HG03432 (cell line): ENCODE data around the gene GLIPR1L2.
"Not testable (repeated sequence)": the region's sequence is repeated elsewhere in the genome, so short reads cannot be mapped to it uniquely, and the experiment has no call there.

Experiments used
- ATAC-seq: cut with Tn5 transposase; IDR thresholded peaks from one replicate; pipeline ENCODE4 v1.9.1; 2021; ENCODE audit warnings: mild to moderate bottlenecking, moderate library complexity; ENCODE audit not compliant: unreplicated experiment

GLIPR1L2 gene

GRCh38 chr12:75390899-75391538 is at the start of gene GLIPR1L2:
GLIPR1L2 (plus strand) TSS chr12:75391089; CDS start chr12:75391117, 28 bp downstream.
- peak; percentile 97 for ATAC-seq

DNA sequence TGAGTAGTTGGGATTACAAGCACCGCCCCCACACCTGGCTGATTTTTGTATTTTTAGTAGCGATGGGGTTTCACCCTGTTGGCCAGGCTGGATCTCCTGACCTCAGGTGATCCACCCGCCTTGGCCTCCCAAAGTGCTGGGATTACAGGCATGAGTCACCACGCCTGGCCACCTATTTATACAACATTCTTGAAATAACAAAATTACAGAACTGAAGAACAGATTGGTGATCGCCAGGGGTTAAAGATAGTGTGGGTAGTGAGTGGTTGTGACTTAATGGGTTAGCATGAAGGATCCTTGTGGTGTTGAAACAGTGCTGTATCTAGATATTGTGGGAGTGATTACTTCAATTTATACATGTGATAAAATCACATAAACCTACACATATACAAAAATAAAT is 49.0 kb upstream of the GLIPR1L2 start:
- ATAC-seq = no peak

DNA sequence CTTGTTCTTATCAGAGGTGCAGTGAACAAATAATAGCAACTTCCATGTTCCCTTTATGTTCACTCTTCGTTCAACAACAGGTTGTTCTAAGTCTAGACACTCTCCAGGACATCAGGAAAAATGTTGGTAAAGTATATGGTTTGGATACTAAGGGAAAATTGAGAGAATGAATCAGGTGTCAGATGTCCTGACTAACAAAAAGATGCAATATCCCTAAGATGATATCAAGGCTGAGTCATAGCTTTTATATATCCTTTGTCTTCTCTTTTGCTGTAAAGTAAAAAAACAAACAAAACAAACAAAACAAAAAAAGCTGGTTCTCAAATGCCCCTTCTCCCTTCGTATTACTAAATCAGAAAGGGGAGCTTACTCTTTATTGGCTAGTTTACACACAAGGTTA is 45.4 kb upstream of the GLIPR1L2 start:
- no peak for ATAC-seq

- ATAC-seq = not testable (repeated sequence)
These were observed 44.7 kb upstream of the GLIPR1L2 start for GRCh38 chr12:75346215-75346614.

DNA sequence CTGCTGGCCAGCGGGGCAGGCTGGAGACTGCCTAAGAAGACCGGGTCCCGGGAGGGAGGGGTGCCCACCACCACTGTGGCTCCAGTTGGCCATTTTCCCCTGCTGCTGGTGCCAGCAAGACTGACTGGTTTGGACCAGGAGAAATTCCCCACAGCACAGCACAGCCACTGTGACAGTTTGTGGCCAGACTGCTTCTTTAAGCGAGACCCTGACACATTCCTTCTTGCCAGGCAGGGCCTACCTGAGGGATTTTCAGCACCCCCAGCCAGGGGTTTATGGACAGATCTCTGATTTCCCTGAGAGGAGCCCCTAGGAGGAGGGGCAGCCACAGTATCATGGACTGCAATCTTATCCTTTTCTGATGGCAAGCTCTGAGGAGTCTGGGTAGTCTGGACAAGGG is 40.9 kb upstream of the GLIPR1L2 start:
- ATAC-seq = no peak

- ATAC-seq = no peak
These were observed 40.5 kb upstream of the GLIPR1L2 start for GRCh38 chr12:75350413-75350812.

DNA sequence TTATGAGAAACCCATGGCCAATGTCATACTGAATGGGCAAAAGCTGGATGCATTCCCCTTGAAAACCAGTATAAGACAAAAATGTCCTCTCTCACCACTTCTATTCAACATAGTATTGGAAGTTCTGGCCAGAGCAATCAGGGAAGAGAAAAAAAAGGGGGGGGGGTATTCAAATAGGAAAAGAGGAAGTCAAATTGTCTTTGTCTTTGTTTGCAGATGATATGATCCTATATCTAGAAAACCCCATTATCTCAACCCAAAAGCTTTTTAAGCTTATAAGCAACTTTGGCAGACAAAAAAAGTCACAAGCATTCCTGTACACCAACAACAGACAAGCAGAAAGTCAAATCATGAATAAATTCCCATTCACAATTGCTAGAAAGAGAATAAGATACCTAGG is 36.9 kb upstream of the GLIPR1L2 start:
- ATAC-seq = no peak

DNA sequence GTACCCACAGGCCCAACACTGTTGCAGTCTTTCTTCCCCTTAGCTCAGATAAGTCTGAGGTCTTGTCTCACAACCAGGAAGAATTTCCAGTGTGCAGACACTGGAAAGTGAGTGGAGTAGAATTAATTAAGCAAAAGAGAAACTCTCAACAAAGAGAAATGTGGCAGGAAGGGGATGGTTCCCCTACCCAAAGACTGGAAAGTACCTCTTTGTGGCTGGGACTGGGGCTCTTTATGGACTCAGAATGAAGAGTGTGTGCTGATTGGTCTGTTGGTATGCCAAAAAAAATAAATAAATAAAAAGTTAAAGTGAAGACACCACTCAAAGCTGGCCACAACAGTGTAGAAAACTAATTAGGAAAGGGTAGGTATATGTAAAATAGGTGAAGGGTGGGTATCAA is 30.0 kb upstream of the GLIPR1L2 start:
- peak; percentile 49 for ATAC-seq

GRCh38 chr12:75361408-75361807 is 29.5 kb upstream of the GLIPR1L2 start:
- ATAC-seq = no peak

DNA sequence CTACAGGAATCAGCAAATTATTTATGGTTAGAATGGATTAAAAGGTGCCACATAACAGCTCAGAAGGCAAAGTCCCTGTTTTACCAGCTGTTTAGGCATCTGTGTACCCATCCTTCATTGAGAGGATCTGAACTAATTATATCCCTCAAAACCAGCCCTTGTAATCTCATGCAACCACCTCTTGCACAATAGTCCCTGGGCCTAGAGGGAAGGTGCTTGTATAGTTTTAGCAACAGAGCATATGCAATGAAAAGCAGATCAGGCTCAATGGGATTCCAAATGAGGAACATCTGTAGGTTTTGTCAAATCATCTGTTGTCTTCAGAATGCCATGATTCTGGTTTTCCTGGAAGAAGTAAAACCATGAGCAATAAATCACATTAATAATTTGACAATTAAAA is 26.0 kb upstream of the GLIPR1L2 start:
- no peak for ATAC-seq

GRCh38 chr12:75366629-75367028 is 24.3 kb upstream of the GLIPR1L2 start:
- ATAC-seq = peak; percentile 86

- ATAC-seq = no peak
These were observed 15.9 kb upstream of the GLIPR1L2 start for GRCh38 chr12:75374971-75375370.

DNA sequence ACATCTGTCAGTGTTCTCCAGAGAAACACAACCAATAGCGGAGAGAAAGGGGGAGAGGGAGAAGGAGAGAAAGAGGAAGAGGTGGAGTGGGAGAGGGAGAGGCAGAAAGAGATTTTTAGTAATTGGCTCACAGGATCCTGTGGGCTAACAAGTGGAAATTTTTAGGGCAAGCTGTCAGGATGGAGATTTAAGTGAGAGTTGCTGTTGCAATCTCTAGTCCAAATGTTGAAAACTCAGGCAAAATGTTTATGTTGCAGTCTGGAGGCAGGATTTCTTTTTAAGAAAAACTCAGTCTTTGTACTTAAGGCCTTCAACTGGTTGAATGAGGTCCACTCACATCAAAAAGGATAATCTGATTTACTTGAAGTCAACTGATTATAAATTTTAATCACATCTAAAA is 12.5 kb upstream of the GLIPR1L2 start:
- no peak for ATAC-seq

DNA sequence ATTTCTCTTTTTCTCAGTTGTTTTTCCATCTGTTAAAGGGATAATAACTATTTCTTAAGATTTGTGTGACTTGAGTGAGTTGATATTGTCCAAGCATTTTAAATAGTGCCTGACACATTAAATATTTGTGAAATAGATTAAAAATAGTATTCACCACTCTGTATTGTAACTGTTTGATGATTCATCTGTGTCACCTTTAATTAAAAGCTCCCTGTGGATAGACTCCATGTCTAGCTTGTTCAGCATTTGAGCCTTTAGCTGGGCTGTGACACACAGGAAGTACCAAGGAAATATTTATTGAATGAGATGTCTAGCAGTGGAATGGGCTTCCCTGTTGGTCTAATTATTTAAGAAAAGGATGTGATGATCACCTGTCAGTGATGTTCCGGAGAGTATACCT is 1.8 kb upstream of the GLIPR1L2 start:
- no peak for ATAC-seq

GRCh38 chr12:75389706-75390105 is 1.2 kb upstream of the GLIPR1L2 start:
- ATAC-seq = no peak

DNA sequence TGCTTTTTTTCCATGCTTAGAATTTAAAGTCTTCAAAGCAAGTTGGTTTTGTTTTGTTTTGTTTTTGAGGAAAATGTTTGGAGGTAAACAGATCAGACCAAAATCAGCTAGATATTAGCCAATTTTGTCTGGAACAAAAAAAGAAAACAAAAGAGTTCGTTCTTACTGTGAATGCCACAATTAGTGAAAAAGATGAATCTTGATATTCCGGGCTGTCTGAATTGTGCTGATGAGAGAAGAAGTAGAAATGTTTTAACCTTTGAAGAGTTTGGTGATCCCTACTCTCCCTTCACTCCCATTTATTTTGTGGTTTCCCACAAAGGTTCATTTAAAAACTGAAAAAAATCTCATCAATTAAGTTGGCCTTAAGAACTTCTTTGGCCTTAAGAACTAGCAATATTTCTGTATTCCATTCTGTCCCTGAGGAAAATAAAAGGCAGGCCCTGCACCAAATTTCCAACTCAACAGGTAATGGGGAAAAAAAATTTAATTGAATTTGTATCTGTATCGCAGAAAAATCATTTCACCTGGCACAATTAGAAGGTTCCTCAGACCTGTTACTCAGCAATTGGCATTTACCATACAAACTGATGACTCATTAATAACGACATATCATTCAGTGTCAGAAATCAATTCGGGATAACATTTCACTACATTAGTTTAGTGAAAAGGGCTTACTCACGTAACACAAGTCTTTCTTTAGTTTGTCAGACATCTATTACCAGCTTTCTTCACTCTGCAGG is 562 bp upstream of the GLIPR1L2 start:
- peak; percentile 2 for ATAC-seq

DNA sequence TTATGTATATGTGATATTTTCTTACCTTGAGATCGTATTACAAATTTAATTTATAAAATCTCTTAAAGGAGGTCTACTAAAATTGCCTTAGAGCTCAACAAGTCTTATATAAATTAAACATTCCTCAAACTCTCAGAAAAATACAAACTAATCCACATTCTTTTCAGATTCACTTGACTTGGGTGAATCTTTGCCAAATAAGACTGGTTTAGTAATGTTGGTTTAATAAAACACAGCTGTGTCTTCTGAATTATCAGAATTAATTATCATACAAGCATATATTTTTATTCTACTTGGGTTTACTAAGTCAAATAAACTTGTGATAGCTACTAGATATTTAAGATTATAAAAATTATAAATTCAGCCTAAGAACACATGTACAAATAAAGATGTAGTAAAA is 13.3 kb downstream of the GLIPR1L2 start:
- ATAC-seq = no peak

- ATAC-seq = no peak
These were observed 16.8 kb downstream of the GLIPR1L2 start for GRCh38 chr12:75407683-75408082.

GRCh38 chr12:75409830-75410229 is 18.9 kb downstream of the GLIPR1L2 start:
- no peak for ATAC-seq

GRCh38 chr12:75414671-75415070 is 23.8 kb downstream of the GLIPR1L2 start:
- no peak for ATAC-seq

- no peak for ATAC-seq
These were observed 29.0 kb downstream of the GLIPR1L2 start for GRCh38 chr12:75419841-75420240.

DNA sequence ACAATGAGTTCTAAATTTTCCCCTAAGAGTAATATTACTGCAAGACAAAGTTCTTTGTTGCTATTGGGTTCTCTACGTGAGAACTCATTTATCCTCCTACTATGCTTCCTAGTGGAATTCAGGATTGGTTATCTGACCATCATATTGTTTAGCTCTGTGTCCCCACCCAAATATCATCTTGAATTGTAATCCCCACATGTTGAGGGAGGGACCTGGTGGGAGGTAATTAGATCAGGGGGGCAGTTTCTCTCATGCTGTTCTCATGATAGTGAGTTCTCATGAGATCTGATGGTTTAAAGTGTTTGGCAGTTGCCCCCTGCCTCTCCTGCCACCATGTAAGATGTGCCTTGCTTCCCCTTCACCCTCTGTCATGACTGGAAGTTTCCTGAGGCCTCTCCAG is 36.6 kb downstream of the GLIPR1L2 start:
- no peak for ATAC-seq

DNA sequence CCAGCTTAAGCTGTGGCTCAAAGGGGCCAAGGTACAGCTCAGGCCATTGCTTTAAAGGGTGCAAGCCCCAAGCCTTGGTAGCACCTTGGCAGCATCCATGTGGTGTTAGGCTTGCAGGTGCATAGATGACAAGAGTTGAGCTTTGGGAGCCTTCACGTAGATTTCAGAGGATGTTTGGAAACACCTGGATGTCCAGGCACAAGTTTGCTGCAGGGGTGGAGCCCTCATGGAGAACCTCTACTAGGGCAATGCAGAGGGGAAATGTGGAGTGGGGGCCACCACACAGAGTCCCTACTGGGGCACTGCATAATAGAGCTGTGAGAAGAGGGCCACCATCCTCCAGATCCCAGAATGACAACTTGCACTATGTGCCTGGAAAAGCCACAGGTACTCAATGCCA is 37.9 kb downstream of the GLIPR1L2 start:
- ATAC-seq = no peak
